ENCODE measurements around the gene COQ9.

COQ9 gene

GRCh38 chr16:57504491-57504890, 57.2 kb downstream of the COQ9 start:
- no peaks in the 10 kb centered on the region for H3K9me3 Mint-ChIP-seq

GRCh38 chr16:57505169-57505568, 57.9 kb downstream of the COQ9 start:
- Mint-ChIP-seq H3K36me3 (no peaks in the 10 kb centered on the region), H3K4me1 (peaks cover 10% of the 10 kb centered on the region), H3K9me3 (no peaks in the 10 kb centered on the region), H3K27ac (no peak overlapping the region), H3K4me3 (no peak overlapping the region)
- DNase-seq (ENCODE audit: low spot score in 2 of 2) = no peak
- no peak for ATAC-seq

More at GRCh38 chr16:57504491-57504890, 57.2 kb downstream of the COQ9 start:
- ATAC-seq (no peak), DNase-seq (ENCODE audit: low spot score in 2 of 2) (no peak)
- H3K4me1 Mint-ChIP-seq = peaks cover 10% of the 10 kb centered on the region
- H3K4me3 Mint-ChIP-seq = no peak overlapping the region
- H3K36me3 Mint-ChIP-seq = no peaks in the 10 kb centered on the region
- no peak overlapping the region for H3K27ac Mint-ChIP-seq

GRCh38 chr16:57507136-57508034, 60.1 kb downstream of the COQ9 start:
- ATAC-seq = no peak

GRCh38 chr16:57508035-57508425, 60.8 kb downstream of the COQ9 start:
- Mint-ChIP-seq H3K9me3 (no peaks in the 10 kb centered on the region), H3K36me3 (peaks cover 9% of the 10 kb centered on the region), H3K27ac (peak overlapping the region; percentile 68), H3K4me1 (no peaks in the 10 kb centered on the region), H3K4me3 (no peak overlapping the region)
- ATAC-seq (no peak), DNase-seq (ENCODE audit: low spot score in 2 of 2) (no peak)

More at GRCh38 chr16:57507136-57508034, 60.1 kb downstream of the COQ9 start:
- Mint-ChIP-seq H3K4me1 (no peaks in the 10 kb centered on the region), H3K36me3 (peaks cover 7% of the 10 kb centered on the region), H3K9me3 (no peaks in the 10 kb centered on the region), H3K27ac (no peak overlapping the region), H3K4me3 (no peak overlapping the region)
- no peak for DNase-seq (ENCODE audit: low spot score in 2 of 2)

GRCh38 chr16:57509231-57509923, 62.1 kb downstream of the COQ9 start:
- peaks cover 22% of the 10 kb centered on the region for H3K36me3 Mint-ChIP-seq
- DNase-seq (ENCODE audit: low spot score in 2 of 2) (no peak), ATAC-seq (no peak)
- no peak overlapping the region for H3K4me3 Mint-ChIP-seq
- H3K9me3 Mint-ChIP-seq = no peaks in the 10 kb centered on the region
- H3K27ac Mint-ChIP-seq = peak overlapping the region; percentile 45
- no peaks in the 10 kb centered on the region for H3K4me1 Mint-ChIP-seq

- Mint-ChIP-seq H3K27ac (peak overlapping the region; percentile 58), H3K36me3 (peaks cover 27% of the 10 kb centered on the region), H3K9me3 (no peaks in the 10 kb centered on the region), H3K4me3 (no peak overlapping the region), H3K4me1 (no peaks in the 10 kb centered on the region)
- DNase-seq (ENCODE audit: low spot score in 2 of 2) (no peak), ATAC-seq (no peak)
Measured at GRCh38 chr16:57510016-57510871, 63.0 kb downstream of the COQ9 start.

Data from stimulated activated effector memory CD8-positive, alpha-beta T cell treated with anti-CD3 and anti-CD28 coated beads, Interleukin-12 subunit alpha, Interleukin-12 subunit beta, amount 100 ng/mL, for 72 hours (primary cell).